Skeletal muscle tissue (tissue), 4 donors: Measurements from ENCODE around the gene CXCL14. TPM values are rescaled to one million over a fixed set of nuclear protein-coding genes. Genes with fewer than 3 reads are reported as not detected.
A peak's percentile ranks its signal among the peaks of the same experiment; 100 is the strongest.

ENCODE experiments used
- H3K27ac ChIP-seq: one replicate; pipeline ENCODE4 v1.7.0; 2013; ENCODE audit warnings: mild to moderate bottlenecking, low read depth, low read length, inconsistent platforms
- H3K27me3 ChIP-seq, 3 donors: one replicate each; pipeline ENCODE4 v1.7.0; 2013; ENCODE audit warnings: low read length in 3 of 3; ENCODE audit not compliant: control insufficient read depth in 3 of 3, insufficient read depth in 3 of 3
- H3K36me3 ChIP-seq, 3 donors: one replicate each; pipeline ENCODE4 v1.7.0; 2013; ENCODE audit warnings: low read length in 3 of 3; ENCODE audit not compliant: control insufficient read depth in 3 of 3, insufficient read depth in 3 of 3
- H3K4me1 ChIP-seq, 3 donors: one replicate each; pipeline ENCODE4 v1.7.0; 2013; ENCODE audit warnings: low read length in 3 of 3, mild to moderate bottlenecking in 3 of 3; ENCODE audit not compliant: control insufficient read depth in 3 of 3, insufficient read depth in 3 of 3
- H3K4me3 ChIP-seq, 3 donors: one replicate each; pipeline ENCODE4 v1.7.0; 2013; ENCODE audit warnings: low read length in 3 of 3
- H3K9ac ChIP-seq, 3 donors: one replicate each; pipeline ENCODE4 v1.7.0; 2013; ENCODE audit warnings: low read length in 3 of 3, mild to moderate bottlenecking in 3 of 3, moderate library complexity in 2 of 3, low read depth in 1 of 3
- H3K9me3 ChIP-seq, 3 donors: one replicate each; pipeline ENCODE4 v1.7.0; 2013; ENCODE audit warnings: low read length in 3 of 3; ENCODE audit not compliant: control insufficient read depth in 3 of 3
- total RNA-seq: library from RNA; depleted of rRNA; stranded (reverse); fragments of >200 nt; gene quantifications from one replicate; pipeline ENCODE4 v1.2.3, GENCODE V29; 2014
- donor health status: Osteomylitis.

The CXCL14 gene
- total RNA-seq, 1 donor from 2014 or later, result 19.8 TPM

DNA sequence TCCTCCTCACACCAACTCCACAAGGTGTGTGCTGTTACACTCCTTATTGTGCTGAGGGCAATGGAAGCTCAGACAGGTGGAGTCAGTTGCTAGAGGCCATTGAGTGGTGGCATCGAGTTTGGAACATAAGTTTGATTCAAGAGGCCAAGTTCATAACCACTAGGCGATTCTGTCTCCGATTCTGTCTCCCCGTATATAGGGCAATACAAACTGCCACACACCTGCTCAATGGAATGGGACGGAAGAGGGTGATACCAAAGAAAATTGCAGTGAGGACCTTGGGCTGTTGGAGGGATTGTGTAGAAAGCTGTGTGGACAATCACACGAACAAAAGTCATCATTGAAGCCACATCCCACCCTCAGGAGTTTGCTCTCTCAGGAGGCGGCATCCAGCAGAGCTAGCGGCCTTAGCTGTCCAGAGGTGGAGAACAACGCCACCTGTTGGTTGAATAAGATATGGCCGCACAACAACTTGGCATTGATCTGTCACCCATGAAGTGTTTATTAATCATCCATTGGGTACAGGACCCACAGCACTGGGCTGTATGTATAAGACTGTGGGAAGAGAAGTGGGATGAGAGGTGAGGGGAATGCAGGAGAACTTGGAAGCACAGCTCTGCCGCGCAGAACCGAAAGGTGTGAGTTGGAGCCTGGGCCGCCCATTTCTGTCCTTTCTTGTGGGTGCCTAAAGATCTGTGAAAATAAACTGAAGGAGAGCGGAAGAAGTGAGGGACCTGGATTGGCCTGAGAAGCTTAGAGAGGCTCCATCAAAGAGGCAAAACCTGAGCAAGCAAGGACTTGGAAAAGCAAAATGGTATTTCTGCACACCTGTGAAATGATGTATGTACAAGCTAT lies 27.0 kb downstream of the CXCL14 start:
- H3K4me3 ChIP-seq, result no peak overlapping the region
- H3K27me3 ChIP-seq, result peaks cover 13 to 49% (median 34%) of the 10 kb centered on the region in 3 donors
- no peaks in the 10 kb centered on the region for H3K4me1 ChIP-seq
- H3K36me3 ChIP-seq, result no peaks in the 10 kb centered on the region
- no peak overlapping the region for H3K9ac ChIP-seq
- no peaks in the 10 kb centered on the region for H3K9me3 ChIP-seq
- H3K27ac ChIP-seq, result no peak overlapping the region

DNA sequence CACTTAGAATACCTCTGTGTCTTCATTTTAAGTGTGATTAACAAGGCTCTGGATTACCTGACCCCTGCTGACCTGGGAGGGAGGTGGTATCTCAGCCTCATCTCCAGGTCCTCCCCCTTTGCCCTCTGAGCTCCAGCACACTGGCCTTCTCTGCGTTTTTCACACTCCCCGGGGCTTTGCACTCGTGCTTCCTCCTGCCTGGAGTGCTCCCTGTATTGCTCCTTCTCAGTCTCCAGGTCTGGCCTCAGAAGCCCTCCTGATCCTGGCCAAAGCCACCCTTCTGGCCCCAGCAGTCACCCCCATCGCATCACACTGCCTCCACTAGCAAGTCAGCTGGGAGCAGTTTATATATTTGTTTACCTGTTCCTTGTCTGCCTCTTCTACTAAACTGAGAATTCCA lies 29.4 kb downstream of the CXCL14 start:
- H3K27me3 ChIP-seq, result peaks cover 37 to 66% (median 57%) of the 10 kb centered on the region in 3 donors
- peaks cover 0 to 2% (median 0%) of the 10 kb centered on the region in 3 donors for H3K4me1 ChIP-seq
- H3K4me3 ChIP-seq, result no peak overlapping the region
- H3K9me3 ChIP-seq, result no peaks in the 10 kb centered on the region
- H3K27ac ChIP-seq, result no peak overlapping the region
- H3K9ac ChIP-seq, result no peak overlapping the region
- H3K36me3 ChIP-seq, result no peaks in the 10 kb centered on the region

DNA sequence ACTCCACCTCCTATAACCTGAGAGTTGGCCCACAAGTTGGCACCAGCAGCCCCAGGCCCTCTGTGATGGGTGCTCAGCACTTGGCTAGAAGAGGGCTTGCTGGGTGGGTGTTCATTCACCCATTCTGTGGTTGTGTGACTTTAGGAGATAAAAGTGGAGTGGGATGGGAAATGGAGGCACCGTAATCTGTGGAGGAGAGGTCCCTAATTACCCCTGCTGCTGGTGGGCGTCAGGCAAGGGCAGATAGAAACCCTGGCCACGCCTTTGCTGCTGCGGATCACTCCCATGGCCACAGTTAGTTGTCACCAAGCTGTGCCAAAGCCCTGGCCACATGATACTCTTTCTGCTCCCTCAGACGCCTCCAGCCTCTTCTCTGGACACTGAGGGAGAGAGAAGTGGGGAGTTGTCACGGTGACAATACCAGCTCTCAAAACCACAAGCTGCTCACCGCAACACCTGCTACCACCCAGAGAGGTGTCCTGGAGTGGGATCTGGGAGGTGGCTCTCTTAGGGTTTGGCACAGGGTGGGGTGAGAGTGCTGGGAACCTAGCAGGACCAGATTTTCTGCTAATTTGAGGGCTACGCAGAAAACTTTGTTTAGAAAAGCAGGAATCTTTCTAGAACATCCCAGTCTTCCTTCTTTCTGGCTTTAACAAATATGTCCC lies 31.1 kb downstream of the CXCL14 start:
- Histone ChIP-seq H3K27ac (no peak overlapping the region), H3K36me3 (no peaks in the 10 kb centered on the region), H3K9ac (no peak overlapping the region), H3K4me1 (peaks cover 0 to 15% (median 6%) of the 10 kb centered on the region in 3 donors), H3K27me3 (peaks cover 49 to 69% (median 58%) of the 10 kb centered on the region in 3 donors), H3K9me3 (no peaks in the 10 kb centered on the region), H3K4me3 (no peak overlapping the region)

DNA sequence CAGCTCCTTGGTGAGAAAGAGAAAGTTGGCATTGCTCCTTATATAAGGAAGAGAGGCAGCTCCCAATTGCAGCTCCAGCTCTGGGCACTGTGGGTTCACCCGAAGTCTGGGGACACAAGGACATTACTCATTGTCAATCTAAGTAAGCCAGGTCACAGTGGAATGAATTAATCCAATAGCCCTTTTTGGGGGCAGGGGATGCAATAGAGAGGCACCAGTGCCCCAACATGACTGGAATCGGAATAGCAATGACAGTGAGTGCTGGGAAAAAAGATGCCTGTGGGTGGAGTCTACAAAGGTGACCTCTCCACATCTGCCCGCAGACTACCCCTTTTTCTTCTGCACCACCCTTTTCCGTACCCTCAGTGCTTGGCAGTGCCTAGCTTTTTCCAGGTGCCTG lies 31.9 kb downstream of the CXCL14 start:
- peaks cover 0 to 15% (median 6%) of the 10 kb centered on the region in 3 donors for H3K4me1 ChIP-seq
- H3K4me3 ChIP-seq, result no peak overlapping the region
- no peaks in the 10 kb centered on the region for H3K36me3 ChIP-seq
- no peak overlapping the region for H3K27ac ChIP-seq
- no peaks in the 10 kb centered on the region for H3K9me3 ChIP-seq
- H3K27me3 ChIP-seq, result peaks cover 56 to 74% (median 61%) of the 10 kb centered on the region in 3 donors
- no peak overlapping the region for H3K9ac ChIP-seq

DNA sequence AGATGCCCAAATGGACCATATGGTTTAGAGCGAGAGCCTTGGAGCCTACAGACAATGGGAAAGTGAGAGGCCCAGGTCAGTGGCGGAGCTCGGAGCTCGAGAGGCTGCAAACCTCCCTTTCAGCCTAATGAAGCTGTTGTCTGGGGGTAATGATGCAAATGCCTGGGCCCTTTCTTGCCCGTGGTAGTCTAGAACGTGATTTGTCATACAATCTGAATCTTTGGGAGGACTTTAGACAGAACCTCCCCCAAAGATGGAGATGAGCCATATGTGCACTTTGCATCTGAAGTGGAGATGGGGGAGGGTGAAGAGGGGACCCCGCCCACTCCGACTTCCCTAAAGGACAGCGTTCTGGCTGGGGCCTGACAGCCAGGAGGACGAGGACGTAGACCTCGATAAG lies 32.7 kb downstream of the CXCL14 start:
- H3K27ac ChIP-seq, result no peak overlapping the region
- no peaks in the 10 kb centered on the region for H3K36me3 ChIP-seq
- H3K4me3 ChIP-seq, result no peak overlapping the region
- peaks cover 64 to 75% (median 66%) of the 10 kb centered on the region in 3 donors for H3K27me3 ChIP-seq
- H3K4me1 ChIP-seq, result peaks cover 0 to 15% (median 6%) of the 10 kb centered on the region in 3 donors
- H3K9me3 ChIP-seq, result no peaks in the 10 kb centered on the region
- H3K9ac ChIP-seq, result no peak overlapping the region

DNA sequence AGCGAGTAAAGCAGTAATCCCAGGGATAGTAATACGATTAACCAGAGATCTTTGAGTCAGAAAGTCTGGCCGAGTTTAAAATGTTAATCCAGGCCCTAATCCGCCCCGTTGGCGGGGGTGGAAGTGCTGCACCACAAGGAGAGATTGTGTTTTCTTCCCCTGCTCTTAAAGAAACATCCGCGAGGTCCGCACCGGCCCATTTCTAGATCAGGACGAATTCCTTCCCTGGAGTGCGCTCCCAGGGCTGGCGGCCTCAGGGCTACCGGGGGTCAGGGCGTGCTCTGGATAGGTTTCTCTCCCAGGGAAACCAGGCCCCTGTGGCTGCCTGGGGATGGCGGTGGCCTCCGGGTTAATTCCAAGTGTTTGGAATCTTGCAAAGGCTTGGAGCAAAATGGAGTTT lies 33.7 kb downstream of the CXCL14 start:
- no peaks in the 10 kb centered on the region for H3K36me3 ChIP-seq
- no peak overlapping the region for H3K27ac ChIP-seq
- H3K4me3 ChIP-seq, result peak overlapping the region in 1 of 3 donors; percentile 75
- H3K27me3 ChIP-seq, result peaks cover 64 to 71% (median 70%) of the 10 kb centered on the region in 3 donors
- peaks cover 0 to 15% (median 6%) of the 10 kb centered on the region in 3 donors for H3K4me1 ChIP-seq
- no peaks in the 10 kb centered on the region for H3K9me3 ChIP-seq
- H3K9ac ChIP-seq, result no peak overlapping the region

DNA sequence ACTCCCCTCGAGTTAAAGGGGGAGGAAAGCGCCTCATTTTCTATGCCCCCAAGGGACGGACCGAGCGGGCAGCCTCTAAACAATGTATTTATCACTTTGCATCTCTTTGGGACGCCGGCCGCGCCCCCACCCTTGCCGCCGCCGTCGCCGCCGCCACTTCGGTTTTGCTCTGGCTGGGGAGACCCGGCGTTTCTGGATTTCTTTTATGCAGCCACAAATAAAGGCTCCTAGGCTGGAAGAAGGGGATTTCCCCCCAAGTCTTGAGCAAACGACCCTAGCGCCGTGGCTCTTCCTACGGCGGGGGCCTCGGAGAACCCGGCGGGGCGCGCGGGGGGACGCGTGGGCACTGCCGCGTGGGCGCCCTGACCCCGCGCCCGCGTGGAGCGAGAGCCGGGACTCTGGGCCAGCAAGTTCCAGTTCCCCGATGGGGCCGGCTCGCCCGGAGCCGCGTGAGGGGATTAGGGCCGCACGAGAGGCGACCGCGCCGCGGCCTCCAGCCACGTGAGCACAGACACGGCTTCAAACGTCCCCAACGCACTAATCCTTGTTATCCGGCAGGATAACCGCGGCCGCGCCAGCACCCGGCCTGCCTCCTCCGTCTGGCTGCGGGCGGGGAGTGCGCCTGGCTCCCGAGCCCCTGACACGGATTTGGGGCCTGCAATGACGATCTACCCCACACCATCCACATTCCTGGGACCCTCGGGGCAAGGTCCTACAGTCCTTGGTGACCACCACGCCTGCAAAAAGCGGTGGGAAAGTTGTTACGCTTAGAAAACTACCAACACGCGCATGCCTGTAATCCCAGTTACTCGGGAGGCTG lies 35.1 kb downstream of the CXCL14 start:
- peaks cover 78 to 85% (median 79%) of the 10 kb centered on the region in 3 donors for H3K27me3 ChIP-seq
- H3K27ac ChIP-seq, result no peak overlapping the region
- no peaks in the 10 kb centered on the region for H3K9me3 ChIP-seq
- peak overlapping the region in 1 of 3 donors; percentile 54 for H3K9ac ChIP-seq
- no peaks in the 10 kb centered on the region for H3K36me3 ChIP-seq
- H3K4me1 ChIP-seq, result peaks cover 0 to 15% (median 6%) of the 10 kb centered on the region in 3 donors
- H3K4me3 ChIP-seq, result peak overlapping the region; percentile 68 to 75 (median 70)

DNA sequence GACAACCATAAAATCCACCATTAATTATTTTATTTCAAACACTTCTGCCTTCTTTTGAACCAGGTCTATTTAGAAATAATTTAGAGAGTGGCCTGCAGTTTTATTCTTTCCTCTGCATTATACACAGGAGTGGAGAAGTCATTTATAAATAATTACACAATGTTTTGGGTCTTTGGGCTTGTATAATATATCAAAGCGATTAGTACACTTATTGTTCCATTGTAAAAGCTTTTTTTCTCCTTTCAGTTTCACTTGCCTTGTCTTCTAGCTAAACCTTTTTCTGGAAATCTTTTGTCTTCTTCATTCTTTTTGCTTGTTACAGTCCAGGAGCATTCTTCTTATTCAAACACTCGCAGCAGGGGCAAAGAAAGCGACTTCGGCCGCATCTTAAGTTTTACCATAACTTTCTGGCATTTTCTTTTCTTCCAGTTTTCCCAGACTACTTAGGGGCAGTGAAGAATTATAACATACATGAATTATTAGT lies 35.7 kb downstream of the CXCL14 start:
- no peak overlapping the region for H3K27ac ChIP-seq
- H3K9me3 ChIP-seq, result peaks cover 0 to 3% (median 0%) of the 10 kb centered on the region in 3 donors
- H3K4me1 ChIP-seq, result peaks cover 0 to 15% (median 6%) of the 10 kb centered on the region in 3 donors
- no peaks in the 10 kb centered on the region for H3K36me3 ChIP-seq
- H3K4me3 ChIP-seq, result peak overlapping the region in 2 of 3 donors; percentile 68 to 70
- peaks cover 79 to 91% (median 80%) of the 10 kb centered on the region in 3 donors for H3K27me3 ChIP-seq
- no peak overlapping the region for H3K9ac ChIP-seq

DNA sequence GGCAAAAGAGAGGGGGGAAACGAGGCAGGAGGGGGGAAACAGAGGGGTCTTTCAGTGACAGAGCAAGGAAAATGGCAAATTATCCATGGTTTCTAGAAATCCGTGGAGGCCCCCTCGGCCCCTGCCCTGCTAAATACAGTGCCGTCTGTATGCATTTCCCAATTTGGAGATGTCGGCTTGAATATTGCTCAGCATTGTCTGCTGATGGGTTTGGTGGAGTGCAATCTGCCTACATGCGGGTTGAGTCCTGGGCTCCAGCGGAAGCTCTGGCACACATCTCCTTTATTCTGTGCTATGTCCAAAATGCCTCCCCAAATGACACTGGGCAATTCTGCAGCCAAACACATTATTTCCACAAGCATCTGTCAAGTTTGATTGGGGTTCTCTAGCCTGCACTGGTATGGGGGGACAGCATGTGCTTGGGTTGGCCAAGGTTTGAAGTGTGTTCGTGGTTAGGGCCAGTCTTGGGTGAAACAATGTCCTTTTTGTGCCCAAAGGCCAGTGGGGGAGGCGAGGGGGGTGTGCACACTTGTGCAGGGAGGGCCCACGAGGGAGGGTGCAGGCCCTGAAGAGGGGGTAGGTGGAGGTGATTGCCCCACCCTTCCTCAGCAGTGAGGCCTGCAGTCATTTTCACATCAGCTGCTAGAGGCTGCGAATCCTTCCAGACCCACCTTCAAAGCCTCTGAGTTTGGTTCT lies 36.8 kb downstream of the CXCL14 start:
- no peak overlapping the region for H3K4me3 ChIP-seq
- H3K9me3 ChIP-seq, result peaks cover 0 to 8% (median 4%) of the 10 kb centered on the region in 3 donors
- no peaks in the 10 kb centered on the region for H3K36me3 ChIP-seq
- no peak overlapping the region for H3K27ac ChIP-seq
- peaks cover 79 to 94% (median 80%) of the 10 kb centered on the region in 3 donors for H3K27me3 ChIP-seq
- no peak overlapping the region for H3K9ac ChIP-seq
- peaks cover 0 to 15% (median 6%) of the 10 kb centered on the region in 3 donors for H3K4me1 ChIP-seq
